Measurements from ENCODE around the gene POLR2L. TPM values are rescaled to one million over a fixed set of nuclear protein-coding genes. Genes with fewer than 3 reads are reported as not detected.

Gene POLR2L
- total and polyA plus RNA-seq, 2 of the 13 experiments (the other 11 are each of a cell fraction or from before 2014, with no cell fraction given) = 104 to 114 TPM

GRCh38 chr11:811446-812245 lies 30.7 kb downstream of the POLR2L start (continued):
- TF ChIP-seq RFXAP (CRISPR knock-in tag; IDR thresholded peaks at IDR 0.05; ENCODE audit: borderline replicate concordance) = no peak
- no peak for TF ChIP-seq GLMP (CRISPR knock-in tag; IDR thresholded peaks at IDR 0.05; ENCODE audit: borderline replicate concordance)
- TF ChIP-seq ZNF160 (CRISPR knock-in tag; IDR thresholded peaks at IDR 0.05) = no peak
- TF ChIP-seq XRCC5 (optimal IDR thresholded peaks at IDR 0.05; ENCODE audit: low read length) = peak; percentile 11
- no peak for TF ChIP-seq ZNF513 (CRISPR knock-in tag; conservative IDR thresholded peaks at IDR 0.05)
- no peak for TF ChIP-seq SAFB2 (CRISPR knock-in tag; IDR thresholded peaks at IDR 0.05; ENCODE audit: borderline replicate concordance, low read depth)

GRCh38 chr11:810040-810567 lies 32.2 kb downstream of the POLR2L start:
- ATAC-seq (no peak), FAIRE-seq (no peak), DNase-seq (ENCODE audit: low spot score) (no peak)
- H3K9me3 ChIP-seq (ENCODE audit: low read length) = no peaks in the 10 kb centered on the region
- POLR2A ChIA-PET = interaction anchor here (0.6 to 2.2 kb wide), 17 partner anchors 9 to 364 kb away, joined by 3 to 127 read pairs (median 6); partner anchors contain the start of genes CEND1, CRACR2B, EPS8L2 and PNPLA2
- peak overlapping the region; percentile 95 for H3K27ac ChIP-seq (ENCODE audit: extremely low read length, insufficient read depth, low read length)
- H2AFZ ChIP-seq (ENCODE audit: low read length) = no peak overlapping the region
- intact Hi-C loops (cut with micrococcal nuclease; ENCODE audit: unreplicated experiment) (no loop called here), in situ Hi-C loops (cut with HindIII; ENCODE audit: extremely low pct_ligation_motif_present, low pct_unique_long_range_greater_than_20kb) (no loop called here)
- peak overlapping the region; percentile 93 for H3K4me2 ChIP-seq (ENCODE audit: low read depth, low read length)
- CTCF ChIA-PET (ENCODE audit: low intra/inter-chr PET ratio, low total read pairs) = no interaction called here
- peak overlapping the region; percentile 98 for H3K9ac ChIP-seq (ENCODE audit: insufficient read depth, low read depth, low read length)
- peaks cover 19 to 27% of the 10 kb centered on the region in 2 experiments for H3K36me3 ChIP-seq (replicated peaks in 1 of 2; ENCODE audit: control insufficient read depth in 1 of 2, insufficient read depth in 2 of 2, low read length in 2 of 2)
- BruUV-seq (replicated peaks) = TSS peak; percentile 81
- H3K4me3 ChIP-seq (replicated peaks in 1 of 3; ENCODE audit: insufficient read depth in 1 of 3, low read depth in 2 of 3, low read length in 3 of 3) = peak overlapping the region; percentile 97 to 100 (median 99)
- no peaks in the 10 kb centered on the region; a peak in 1 of 5 replicates for H3K27me3 ChIP-seq (ENCODE audit: control insufficient read depth in 1 of 2, insufficient read depth in 2 of 2, low read length in 2 of 2)
- H3K4me1 ChIP-seq (ENCODE audit: insufficient read depth, low read length) = peaks cover 52% of the 10 kb centered on the region
- 0% methylated on average over 19 of the region's 55 CpGs for WGBS (ENCODE audit: low lambda C conversion rate)
- peaks cover 33% of the 10 kb centered on the region for H3K79me2 ChIP-seq (ENCODE audit: insufficient read depth, low read length)
- H4K20me1 ChIP-seq (ENCODE audit: insufficient read depth, low read length) = peaks cover 24% of the 10 kb centered on the region
- no peak for TF ChIP-seq CENPX (CRISPR knock-in tag; IDR thresholded peaks at IDR 0.05)
- no peak for TF ChIP-seq ZNF740 (CRISPR knock-in tag; IDR thresholded peaks at IDR 0.05)
- TF ChIP-seq ZNF83 (CRISPR knock-in tag; IDR thresholded peaks at IDR 0.05; ENCODE audit: borderline replicate concordance) = 0 out of 2 replicates have a peak, but pooled peaks have one; percentile 20
- no peak for TF ChIP-seq ZNF484 (CRISPR knock-in tag; IDR thresholded peaks at IDR 0.05; ENCODE audit: borderline replicate concordance, low read depth)
- TF ChIP-seq ZNF550 (CRISPR knock-in tag; IDR thresholded peaks at IDR 0.05; ENCODE audit: borderline replicate concordance) = no peak
- no peak for TF ChIP-seq HNF4G (IDR thresholded peaks at IDR 0.05; ENCODE audit: borderline replicate concordance, low read depth, low read length)
- no peak for TF ChIP-seq HNF4G (CRISPR knock-in tag; IDR thresholded peaks at IDR 0.05; ENCODE audit: borderline replicate concordance, low read depth)
- TF ChIP-seq RFXAP (CRISPR knock-in tag; IDR thresholded peaks at IDR 0.05; ENCODE audit: borderline replicate concordance) = no peak
- TF ChIP-seq MAFK (conservative IDR thresholded peaks at IDR 0.05 in 1 of 2, IDR thresholded peaks at IDR 0.05 in 1 of 2; ENCODE audit: low read length in 2 of 2) = no peak
- no peak for TF ChIP-seq ZNF17 (CRISPR knock-in tag; IDR thresholded peaks at IDR 0.05)
- TF ChIP-seq JUNB (CRISPR knock-in tag; IDR thresholded peaks at IDR 0.05; ENCODE audit: borderline replicate concordance) = no peak
- TF ChIP-seq ZNF225 (CRISPR knock-in tag; IDR thresholded peaks at IDR 0.05) = 0 out of 2 replicates have a peak, but pooled peaks have one; percentile 40
- no peak for TF ChIP-seq ZBTB42 (CRISPR knock-in tag; IDR thresholded peaks at IDR 0.05)
